Heart right ventricle (tissue), 16 donors: ENCODE data around the gene AKNA. TPM values are rescaled to one million over a fixed set of nuclear protein-coding genes. Genes with fewer than 3 reads are reported as not detected.
A peak's percentile ranks its signal among the peaks of the same experiment; 100 is the strongest.

Experiments
- ATAC-seq, 8 donors: fragments of 200-7000 bp; cut with Tn5 transposase; one replicate each; pipeline ENCODE4 v1.9.1; 2020; ENCODE audit warnings: mild to moderate bottlenecking in 8 of 8, moderate library complexity in 8 of 8, moderate number of reproducible peaks in 1 of 8
- DNase-seq, 2 donors: peaks; one replicate each; pipeline ENCODE4 v3.0.0-alpha.2; 2020
- H3K27ac ChIP-seq, 10 donors: fragments of 200-600 bp; sonication (generic) in 2 of 10; one replicate each; pipeline versions ENCODE4 v1.5.0 to v1.8.0; 2020 to 2022; ENCODE audit warnings: mild to moderate bottlenecking in 3 of 10
- H3K27me3 ChIP-seq, 7 donors: fragments of 200-600 bp; one replicate each; pipeline ENCODE4 v1.8.0; 2021 to 2022; ENCODE audit warnings: mild to moderate bottlenecking in 2 of 7
- H3K36me3 ChIP-seq, 9 donors: fragments of 200-600 bp; sonication (generic) in 1 of 9; one replicate each; pipeline versions ENCODE4 v1.5.0 to v1.8.0; 2020 to 2022; ENCODE audit warnings: mild to moderate bottlenecking in 2 of 9
- H3K4me1 ChIP-seq, 9 donors: fragments of 200-600 bp; sonication (generic) in 1 of 9; one replicate each; pipeline versions ENCODE4 v1.5.0 to v1.8.0; 2020 to 2022; ENCODE audit warnings: mild to moderate bottlenecking in 4 of 9
- H3K4me3 ChIP-seq, 10 donors: fragments of 200-600 bp; sonication (generic) in 2 of 10; one replicate each; pipeline versions ENCODE4 v1.5.0 to v1.8.0; 2020 to 2022; ENCODE audit warnings: mild to moderate bottlenecking in 7 of 10, moderate library complexity in 2 of 10
- H3K9me3 ChIP-seq, 11 donors: fragments of 200-600 bp in 10 of 11; sonication (generic) in 2 of 11; one replicate each; pipeline versions ENCODE4 v1.5.0 to v1.8.0; 2013 to 2022; ENCODE audit warnings: mild to moderate bottlenecking in 2 of 11, control low read depth in 1 of 11, moderate library complexity in 1 of 11
- CTCF ChIP-seq, 9 donors: fragments of 200-600 bp; sonication (generic) in 2 of 9; IDR thresholded peaks; one replicate each; pipeline versions ENCODE4 v1.5.0 to v1.8.0; 2021 to 2022; ENCODE audit warnings: antibody characterized with exemption in 9 of 9, mild to moderate bottlenecking in 5 of 9, moderate library complexity in 1 of 9
- WGBS, 2 donors: extraction: QIAGEN DNeasy Blood & Tissue Kit; methylation state at CpG; one replicate each; pipeline ENCODE4 v1.1.7; 2013; ENCODE audit warnings: inconsistent platforms in 1 of 2; 5-methylcytosine and 5-hydroxymethylcytosine counted together
- intact Hi-C, 10 donors: fragments of 100-400 bp; cut with DNase I; formaldehyde crosslinking; loops; one replicate each; pipeline versions ENCODE4 v1.11.1 to v1.14.2; 2022
- polyA plus RNA-seq, 2 donors: library from polyadenylated mRNA; stranded (reverse); fragments of 200-250 nt; gene quantifications; one replicate each; pipeline ENCODE4 v1.2.3, GENCODE V29; 2013
- total RNA-seq, 10 donors: library from RNA; stranded (reverse); fragmentation: NEBNext Ultra II Directional in 3 of 10; extraction: Animal tissue kit (Norgen Biotek cat#: 25700) in 3 of 10; gene quantifications; one replicate each; pipeline versions ENCODE4 v1.2.1 to v1.2.4, GENCODE V29; 2021 to 2023
- donor health status: Arrhythmogenic right ventricular cardiomyopathy.
- donor health status: ischemic (EF 13 %, LVEDD 7.1; RV severe dilation, severe dysfunction).
- donor health status: healthy with polysubstance abuse.
- donor health status: DM: no; HTN: yes; CAD: no.
- donor health status: DM: no; HTN: no; CAD: no.
- donor health status: ischemic (EF 25% LVEDD 6.9; RV normal size, moderate dysfunction).
- donor health status: ischemic (EF 25% LVEDD 5.7; RV mildly dilated, moderate dysfunction).
- donor health status: healthy.
- donor health status: DM: yes; HTN: yes; CAD: no.
- donor health status: Ischemic cardiomyopathy.
- donor health status: ischemic (EF 35%, LVEDD 5.7; RV mildly dilated, moderate dysfunction).
- donor health status: nonischemic (EF 11% LVEDD 7.7; RV severe dilation, severe dysfunction).
- donor health status: DM: yes; HTN: yes; CAD: no.
- donor health status: PGD.
- donor health status: ischemic (EF 29% LVEDD 5.4; RV normal size, mild dysfunction).
- donor health status: nonischemic (EF 23%, LVEDD 6.1; RV moderate dilation, normal function).

The AKNA gene
- total and polyA plus RNA-seq, 12 donors, result 2.7 to 20.5 (median 4.6) TPM

- intact Hi-C loops, result loop anchor here in 1 of 10 donors (5.0 kb wide), 2 partner anchors 35 to 310 kb away; no protein-coding TSS in a partner anchor
- DNase-seq (no peak), ATAC-seq (no peak)
- peaks cover 0 to 9% (median 0%) of the 10 kb centered on the region in 9 donors for H3K4me1 ChIP-seq
- no peaks in the 10 kb centered on the region for H3K9me3 ChIP-seq
- 86 to 93% methylated on average over 4 of the region's 4 CpGs for WGBS, 2 donors
- TF ChIP-seq CTCF (IDR thresholded peaks at IDR 0.05), result no peak
- H3K36me3 ChIP-seq, result peaks cover 0 to 100% (median 26%) of the 10 kb centered on the region in 9 donors
- H3K4me3 ChIP-seq, result no peak overlapping the region
- no peaks in the 10 kb centered on the region for H3K27me3 ChIP-seq
- H3K27ac ChIP-seq, result no peak overlapping the region
Measured at GRCh38 chr9:114341991-114342390, 45.8 kb downstream of the AKNA start.

GRCh38 chr9:114341152-114341830, 46.5 kb downstream of the AKNA start:
- Histone ChIP-seq H3K9me3 (no peaks in the 10 kb centered on the region), H3K4me3 (no peak overlapping the region), H3K36me3 (peaks cover 0 to 100% (median 20%) of the 10 kb centered on the region in 9 donors), H3K27me3 (no peaks in the 10 kb centered on the region), H3K27ac (peak overlapping the region in 1 of 10 donors; percentile 20), H3K4me1 (peaks cover 0 to 9% (median 0%) of the 10 kb centered on the region in 9 donors)
- intact Hi-C loops, result loop anchor here in 1 of 10 donors (5.0 kb wide), 2 partner anchors 36 to 311 kb away; no protein-coding TSS in a partner anchor
- no peak for TF ChIP-seq CTCF (IDR thresholded peaks at IDR 0.05)
- no peak for ATAC-seq
- WGBS, 2 donors, result 88 to 95% methylated on average over 12 of the region's 12 CpGs
- no peak for DNase-seq

GRCh38 chr9:114339130-114339908, 48.5 kb downstream of the AKNA start:
- DNase-seq, result peak in 1 of 2 donors; percentile 48
- Histone ChIP-seq H3K4me1 (peaks cover 0 to 9% (median 0%) of the 10 kb centered on the region in 9 donors), H3K4me3 (no peak overlapping the region), H3K27me3 (no peaks in the 10 kb centered on the region), H3K27ac (no peak overlapping the region), H3K9me3 (no peaks in the 10 kb centered on the region), H3K36me3 (peaks cover 0 to 98% (median 17%) of the 10 kb centered on the region in 9 donors)
- ATAC-seq, result peak in 5 of 8 donors; percentile 34 to 80 (median 48)
- TF ChIP-seq CTCF (IDR thresholded peaks at IDR 0.05), result peak; percentile 42 to 87 (median 71)
- intact Hi-C loops, result loop anchor here in 1 of 10 donors (5.0 kb wide), 1 partner anchor 48 kb away; the partner anchor contains the start of gene AKNA
- 82 to 85% methylated on average over 16 of the region's 16 CpGs for WGBS, 2 donors

- WGBS, 2 donors, result 90 to 94% methylated on average over 2 of the region's 2 CpGs
- intact Hi-C loops, result loop anchor here in 1 of 10 donors (5.0 kb wide), 1 partner anchor 49 kb away; the partner anchor contains the start of gene AKNA
- Histone ChIP-seq H3K4me1 (peaks cover 0 to 9% (median 0%) of the 10 kb centered on the region in 9 donors), H3K4me3 (no peak overlapping the region), H3K9me3 (no peaks in the 10 kb centered on the region), H3K27ac (no peak overlapping the region), H3K27me3 (no peaks in the 10 kb centered on the region), H3K36me3 (peaks cover 0 to 87% (median 14%) of the 10 kb centered on the region in 9 donors)
- DNase-seq (no peak), ATAC-seq (no peak)
- no peak for TF ChIP-seq CTCF (IDR thresholded peaks at IDR 0.05)
Measured at GRCh38 chr9:114338187-114338586, 49.6 kb downstream of the AKNA start.
